IMR-90 (cell line): ENCODE measurements around the gene TDRD7. TPM values are rescaled to one million over a fixed set of nuclear protein-coding genes. Genes with fewer than 3 reads are reported as not detected.

ENCODE experiments used
- ATAC-seq: fragments of 200-7000 bp; cut with Tn5 transposase; 2 replicates; pipeline ENCODE4 v1.9.1; 2020; ENCODE audit warnings: low read depth, mild to moderate bottlenecking, moderate library complexity
- BruUV-seq: library from RNA; stranded (reverse); fragments of 400-500 nt; replicated peaks from 2 replicates; lab custom pipeline; 2021; lab: Mats Ljungman, UMichigan
- CTCF ChIA-PET: fragments of 300-600 bp; formaldehyde crosslinking; extraction: SDS; loops from one replicate; lab custom pipeline; 2021; ENCODE audit warnings: antibody characterized with exemption; lab: Yijun Ruan, JAX
- POLR2A ChIA-PET: fragments of 300-600 bp; sonication (Branson Sonifier 250); formaldehyde crosslinking; loops from one replicate; lab custom pipeline; 2022; ENCODE audit warnings: antibody characterized with exemption; ENCODE audit not compliant: unreplicated experiment; lab: Charles Lee
- DNase-seq: peaks from one replicate; pipeline ENCODE4 v3.0.0; 2013
- H2AFZ ChIP-seq: replicated peaks from 2 replicates; pipeline ENCODE3; 2013; ENCODE audit warnings: low read length, mild to moderate bottlenecking; ENCODE audit not compliant: poor library complexity
- H2AK5ac ChIP-seq: 2 replicates; pipeline ENCODE4 v1.6.1; 2013; ENCODE audit warnings: low read depth, low read length, inconsistent platforms
- H2AK9ac ChIP-seq: replicated peaks from 2 replicates; pipeline ENCODE3; 2013; ENCODE audit warnings: mild to moderate bottlenecking, low read depth, low read length, moderate library complexity; ENCODE audit not compliant: poor library complexity
- H2BK120ac ChIP-seq: 2 replicates; pipeline ENCODE4 v1.6.1; 2013; ENCODE audit warnings: low read depth, low read length, inconsistent platforms
- H2BK15ac ChIP-seq: 3 replicates; pipeline ENCODE4 v1.6.1; 2013; ENCODE audit warnings: low read depth, low read length, inconsistent platforms
- H2BK20ac ChIP-seq: 2 replicates; pipeline ENCODE4 v1.6.1; 2013; ENCODE audit warnings: low read depth, mild to moderate bottlenecking, inconsistent platforms, low read length, moderate library complexity
- H2BK5ac ChIP-seq: 2 replicates; pipeline ENCODE4 v1.6.1; 2013; ENCODE audit warnings: mild to moderate bottlenecking, low read depth, low read length, inconsistent platforms; ENCODE audit not compliant: poor library complexity, severe bottlenecking
- H3K14ac ChIP-seq: replicated peaks from 2 replicates; pipeline ENCODE4 v1.6.1; 2013; ENCODE audit warnings: low read depth, low read length, inconsistent platforms
- H3K18ac ChIP-seq: 2 replicates; pipeline ENCODE4 v1.6.1; 2013; ENCODE audit warnings: low read depth, low read length, control low read depth
- H3K23ac ChIP-seq: 2 replicates; pipeline ENCODE4 v1.6.1; 2013; ENCODE audit warnings: low read depth, low read length, inconsistent platforms
- H3K27ac ChIP-seq: 2 replicates; pipeline ENCODE4 v1.5.1; 2013; ENCODE audit warnings: mild to moderate bottlenecking, control low read depth, low read length; ENCODE audit not compliant: insufficient read depth
- H3K27me3 ChIP-seq: 2 replicates; pipeline ENCODE4 v1.6.1; 2013; ENCODE audit warnings: low read length; ENCODE audit not compliant: control insufficient read depth, insufficient read depth
- H3K36me3 ChIP-seq: 2 replicates; pipeline ENCODE4 v1.6.1; 2013; ENCODE audit warnings: low read length, mixed read lengths; ENCODE audit not compliant: control insufficient read depth, insufficient read depth
- H3K4ac ChIP-seq: 2 replicates; pipeline ENCODE4 v1.6.1; 2013; ENCODE audit warnings: low read depth, low read length, inconsistent platforms
- H3K4me1 ChIP-seq: 2 replicates; pipeline ENCODE4 v1.6.1; 2013; ENCODE audit warnings: low read length, mixed read lengths; ENCODE audit not compliant: control insufficient read depth, insufficient read depth
- H3K4me2 ChIP-seq: 2 replicates; pipeline ENCODE4 v1.6.1; 2013; ENCODE audit warnings: low read depth, mild to moderate bottlenecking, control low read depth, low read length, moderate library complexity
- H3K4me3 ChIP-seq: 2 replicates; pipeline ENCODE4 v1.5.1; 2013; ENCODE audit warnings: low read depth, mild to moderate bottlenecking, control low read depth, low read length, moderate library complexity; ENCODE audit not compliant: insufficient read depth
- H3K56ac ChIP-seq: 2 replicates; pipeline ENCODE4 v1.6.1; 2013; ENCODE audit warnings: low read length, inconsistent platforms; ENCODE audit not compliant: insufficient read depth; ENCODE audit errors: extremely low read depth
- H3K79me1 ChIP-seq, 2 experiments: 2 replicates each; pipeline ENCODE4 v1.6.1; 2013; ENCODE audit warnings: low read length in 2 of 2, inconsistent platforms in 1 of 2, low read depth in 1 of 2
- H3K9ac ChIP-seq: 2 replicates; pipeline ENCODE4 v1.6.1; 2013; ENCODE audit warnings: low read depth, low read length, control low read depth
- H3K9me1 ChIP-seq: 2 replicates; pipeline ENCODE4 v1.6.1; 2013; ENCODE audit warnings: low read length, inconsistent platforms; ENCODE audit not compliant: insufficient read depth
- H3K9me3 ChIP-seq: 2 replicates; pipeline ENCODE4 v1.6.1; 2013; ENCODE audit warnings: low read length; ENCODE audit not compliant: control insufficient read depth, insufficient read depth
- H4K20me1 ChIP-seq: 2 replicates; pipeline ENCODE4 v1.6.1; 2013; ENCODE audit warnings: low read length, inconsistent platforms; ENCODE audit not compliant: insufficient read depth
- H4K5ac ChIP-seq: 2 replicates; pipeline ENCODE4 v1.6.1; 2013; ENCODE audit warnings: mild to moderate bottlenecking, low read depth, low read length, control low read depth
- H4K8ac ChIP-seq, 2 experiments: 2 replicates each; pipeline ENCODE4 v1.6.1; 2013; ENCODE audit warnings: low read depth in 2 of 2, low read length in 2 of 2, control low read depth in 1 of 2, inconsistent platforms in 1 of 2
- H4K91ac ChIP-seq: 2 replicates; pipeline ENCODE4 v1.6.1; 2013; ENCODE audit warnings: low read depth, low read length, inconsistent platforms; ENCODE audit not compliant: insufficient read depth
- BHLHE40 ChIP-seq: fragments of 150-350 bp; IDR thresholded peaks from 2 replicates; pipeline ENCODE4 v1.6.1; 2016; ENCODE audit warnings: mild to moderate bottlenecking, low read depth, low read length
- CHD1 ChIP-seq: IDR thresholded peaks from 2 replicates; pipeline ENCODE4 v1.6.1; 2012; ENCODE audit warnings: low read depth, low read length, improper control_type of control experiment
- FOS ChIP-seq: fragments of 150-350 bp; IDR thresholded peaks from 2 replicates; pipeline ENCODE4 v1.6.1; 2016; ENCODE audit warnings: low read depth, low read length
- MAFK ChIP-seq: IDR thresholded peaks from 2 replicates; pipeline ENCODE4 v1.6.1; 2012; ENCODE audit warnings: low read depth, low read length, improper control_type of control experiment
- MXI1 ChIP-seq: IDR thresholded peaks from 2 replicates; pipeline ENCODE4 v1.6.1; 2012; ENCODE audit warnings: low read depth, mild to moderate bottlenecking, low read length, moderate library complexity, borderline replicate concordance
- NFE2L2 ChIP-seq: fragments of 150-350 bp; IDR thresholded peaks from 2 replicates; pipeline ENCODE4 v1.6.1; 2016; ENCODE audit warnings: low read depth, mild to moderate bottlenecking, low read length
- POLR2A ChIP-seq: IDR thresholded peaks from 2 replicates; pipeline ENCODE4 v1.6.1; 2012; ENCODE audit warnings: mild to moderate bottlenecking, low read depth, low read length
- RAD21 ChIP-seq: IDR thresholded peaks from 2 replicates; pipeline ENCODE4 v1.6.1; 2012; ENCODE audit warnings: low read length, improper control_type of control experiment
- RCOR1 ChIP-seq: IDR thresholded peaks from 2 replicates; pipeline ENCODE4 v1.6.1; 2012; ENCODE audit warnings: mild to moderate bottlenecking, low read length, improper control_type of control experiment; ENCODE audit not compliant: insufficient replicate concordance
- RFX5 ChIP-seq: IDR thresholded peaks from 2 replicates; pipeline ENCODE4 v1.8.0; 2012; ENCODE audit warnings: low read depth, mild to moderate bottlenecking, low read length, moderate library complexity
- SMC3 ChIP-seq: fragments of 150-350 bp; IDR thresholded peaks from 2 replicates; pipeline ENCODE4 v1.6.1; 2016; ENCODE audit warnings: low read depth, mild to moderate bottlenecking, antibody characterized with exemption, low read length, moderate library complexity
- WGBS, 2 experiments: methylation state at CpG; one replicate each; pipeline versions ENCODE4 v1.1.5 to v1.1.7; 2013; ENCODE audit warnings: missing lambda C conversion rate in 2 of 2; ENCODE audit not compliant: insufficient read length in 1 of 2; ENCODE audit errors: extremely low coverage in 2 of 2; 5-methylcytosine and 5-hydroxymethylcytosine counted together
- dilution Hi-C: fragments of 300-500 bp; cut with HindIII; formaldehyde crosslinking; loops from one replicate; pipeline ENCODE4 v1.14.3; 2018; ENCODE audit warnings: low sequenced_read_pairs; ENCODE audit not compliant: unreplicated experiment
- in situ Hi-C: fragments of 300-500 bp; cut with MboI; formaldehyde crosslinking; loops from 3 replicates; pipeline ENCODE4 v1.14.3; 2019; ENCODE audit warnings: low sequenced_read_pairs, inconsistent platforms, mixed read lengths
- intact Hi-C: fragments of 100-400 bp; cut with micrococcal nuclease; formaldehyde crosslinking; loops from 2 replicates; pipeline ENCODE4 v1.10.0; 2022
- polyA plus RNA-seq, 3 experiments: library from polyadenylated mRNA; depleted of rRNA; stranded (reverse); fragments of >200 nt; gene quantifications; 2 replicates each; pipeline ENCODE4 v1.2.3, GENCODE V29; 2012; ENCODE audit warnings: low replicate concordance in 1 of 3
- total RNA-seq: library from RNA; depleted of rRNA; stranded (reverse); fragments of >200 nt; gene quantifications from 2 replicates; pipeline ENCODE4 v1.2.3, GENCODE V29; 2012
- TF ChIP-seq, protein P1 (sequence below): fragments of 150-350 bp; IDR thresholded peaks from 2 replicates; pipeline ENCODE4 v1.6.1; 2017; ENCODE audit warnings: mild to moderate bottlenecking, antibody characterized with exemption, low read length, low read depth
- TF ChIP-seq, protein P2 (sequence below): fragments of 150-350 bp; IDR thresholded peaks from 2 replicates; pipeline ENCODE4 v1.6.1; 2016; ENCODE audit warnings: low read depth, mild to moderate bottlenecking, low read length, moderate library complexity, borderline replicate concordance
- TF ChIP-seq, protein P3 (sequence below): conservative IDR thresholded peaks from 2 replicates; pipeline ENCODE4 v1.5.1; 2012; ENCODE audit warnings: mild to moderate bottlenecking, low read depth, low read length, improper control_type of control experiment

The TDRD7 gene
- total and polyA plus RNA-seq, 2 of the 4 experiments (the other 2 are of a cell fraction), result 4.4 to 9.7 TPM

DNA sequence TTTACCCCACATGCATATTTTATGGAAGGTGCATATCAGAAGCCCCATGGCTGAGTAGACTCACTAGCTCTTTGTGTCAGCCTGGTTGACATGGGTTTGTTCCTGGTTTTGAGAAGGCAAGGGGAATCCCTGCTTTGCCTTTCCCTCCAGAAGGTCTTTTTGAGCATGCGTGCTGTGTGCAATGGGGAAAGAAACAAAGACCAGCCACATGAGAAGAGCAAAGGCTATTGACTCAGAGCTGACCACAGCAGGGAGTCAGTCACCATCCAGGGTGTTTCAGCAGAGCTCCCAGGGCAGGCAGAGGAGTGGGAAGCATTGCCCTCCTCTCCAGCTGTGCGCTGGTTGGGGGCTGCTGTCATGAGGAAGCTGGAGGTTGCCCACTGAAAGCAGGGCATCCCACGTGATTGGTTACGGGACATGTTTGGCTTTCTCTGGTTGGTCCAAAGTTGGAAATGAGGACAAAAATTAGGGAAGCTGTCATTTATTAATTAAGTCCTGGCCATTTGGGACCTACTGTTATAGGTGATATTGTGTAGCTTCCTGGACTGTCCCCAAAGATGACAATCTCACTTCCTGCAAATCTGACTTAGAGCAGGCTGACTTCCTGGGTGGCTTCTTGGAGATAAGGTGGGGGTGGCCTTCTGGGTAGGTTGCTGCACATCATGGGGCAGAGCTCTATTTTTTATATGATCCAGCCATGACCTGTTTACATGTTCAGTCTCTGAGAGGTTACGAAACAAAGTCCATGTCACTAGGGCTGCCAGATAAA is 48.9 kb upstream of the TDRD7 start:
- no peak for ATAC-seq
- in situ Hi-C loops (no loop called here), dilution Hi-C loops (no loop called here), intact Hi-C loops (no loop called here)
- H4K8ac ChIP-seq, result no peak overlapping the region
- no TSS peak for BruUV-seq
- no peak overlapping the region for H2AK5ac ChIP-seq
- no peak overlapping the region for H4K5ac ChIP-seq
- ChIA-PET CTCF (no interaction called here), POLR2A (no interaction called here)
- no peak overlapping the region for H3K27ac ChIP-seq
- H3K27me3 ChIP-seq, result no peaks in the 10 kb centered on the region
- H3K36me3 ChIP-seq, result no peaks in the 10 kb centered on the region
- no peak overlapping the region for H3K18ac ChIP-seq
- H2BK15ac ChIP-seq, result no peak overlapping the region
- no peak for TF ChIP-seq NFE2L2
- TF ChIP-seq BHLHE40, result no peak
- no peak for TF ChIP-seq RAD21
- TF ChIP-seq MXI1, result no peak
- TF ChIP-seq, protein P1, sequence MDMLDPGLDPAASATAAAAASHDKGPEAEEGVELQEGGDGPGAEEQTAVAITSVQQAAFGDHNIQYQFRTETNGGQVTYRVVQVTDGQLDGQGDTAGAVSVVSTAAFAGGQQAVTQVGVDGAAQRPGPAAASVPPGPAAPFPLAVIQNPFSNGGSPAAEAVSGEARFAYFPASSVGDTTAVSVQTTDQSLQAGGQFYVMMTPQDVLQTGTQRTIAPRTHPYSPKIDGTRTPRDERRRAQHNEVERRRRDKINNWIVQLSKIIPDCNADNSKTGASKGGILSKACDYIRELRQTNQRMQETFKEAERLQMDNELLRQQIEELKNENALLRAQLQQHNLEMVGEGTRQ, result no peak
- TF ChIP-seq POLR2A, result no peak
- TF ChIP-seq CHD1, result no peak
- no peak for TF ChIP-seq RCOR1
- TF ChIP-seq MAFK, result no peak
- no peak for TF ChIP-seq SMC3
- TF ChIP-seq RFX5, result no peak
- TF ChIP-seq FOS, result no peak
- TF ChIP-seq, protein P2, sequence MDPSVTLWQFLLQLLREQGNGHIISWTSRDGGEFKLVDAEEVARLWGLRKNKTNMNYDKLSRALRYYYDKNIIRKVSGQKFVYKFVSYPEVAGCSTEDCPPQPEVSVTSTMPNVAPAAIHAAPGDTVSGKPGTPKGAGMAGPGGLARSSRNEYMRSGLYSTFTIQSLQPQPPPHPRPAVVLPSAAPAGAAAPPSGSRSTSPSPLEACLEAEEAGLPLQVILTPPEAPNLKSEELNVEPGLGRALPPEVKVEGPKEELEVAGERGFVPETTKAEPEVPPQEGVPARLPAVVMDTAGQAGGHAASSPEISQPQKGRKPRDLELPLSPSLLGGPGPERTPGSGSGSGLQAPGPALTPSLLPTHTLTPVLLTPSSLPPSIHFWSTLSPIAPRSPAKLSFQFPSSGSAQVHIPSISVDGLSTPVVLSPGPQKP, result no peak
- TF ChIP-seq, protein P3, sequence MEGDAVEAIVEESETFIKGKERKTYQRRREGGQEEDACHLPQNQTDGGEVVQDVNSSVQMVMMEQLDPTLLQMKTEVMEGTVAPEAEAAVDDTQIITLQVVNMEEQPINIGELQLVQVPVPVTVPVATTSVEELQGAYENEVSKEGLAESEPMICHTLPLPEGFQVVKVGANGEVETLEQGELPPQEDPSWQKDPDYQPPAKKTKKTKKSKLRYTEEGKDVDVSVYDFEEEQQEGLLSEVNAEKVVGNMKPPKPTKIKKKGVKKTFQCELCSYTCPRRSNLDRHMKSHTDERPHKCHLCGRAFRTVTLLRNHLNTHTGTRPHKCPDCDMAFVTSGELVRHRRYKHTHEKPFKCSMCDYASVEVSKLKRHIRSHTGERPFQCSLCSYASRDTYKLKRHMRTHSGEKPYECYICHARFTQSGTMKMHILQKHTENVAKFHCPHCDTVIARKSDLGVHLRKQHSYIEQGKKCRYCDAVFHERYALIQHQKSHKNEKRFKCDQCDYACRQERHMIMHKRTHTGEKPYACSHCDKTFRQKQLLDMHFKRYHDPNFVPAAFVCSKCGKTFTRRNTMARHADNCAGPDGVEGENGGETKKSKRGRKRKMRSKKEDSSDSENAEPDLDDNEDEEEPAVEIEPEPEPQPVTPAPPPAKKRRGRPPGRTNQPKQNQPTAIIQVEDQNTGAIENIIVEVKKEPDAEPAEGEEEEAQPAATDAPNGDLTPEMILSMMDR, result no peak
- H2AFZ ChIP-seq, result no peak overlapping the region
- no peak overlapping the region for H3K4me3 ChIP-seq
- DNase-seq, result no peak
- no peak overlapping the region for H3K4me2 ChIP-seq
- no peak overlapping the region for H2BK5ac ChIP-seq
- no peak overlapping the region for H2BK120ac ChIP-seq
- H3K14ac ChIP-seq, result no peak overlapping the region
- H2BK20ac ChIP-seq, result no peak overlapping the region
- no peaks in the 10 kb centered on the region for H3K4me1 ChIP-seq
- 95% methylated on average over 3 of the region's 5 CpGs; no CpG with 5 or more reads in 1 of the 2 experiments for WGBS, 2 experiments
- H3K56ac ChIP-seq, result no peak overlapping the region
- H3K79me1 ChIP-seq, result no peaks in the 10 kb centered on the region
- H3K23ac ChIP-seq, result no peak overlapping the region
- no peaks in the 10 kb centered on the region for H4K20me1 ChIP-seq
- H3K9ac ChIP-seq, result no peak overlapping the region
- H3K4ac ChIP-seq, result no peak overlapping the region
- no peaks in the 10 kb centered on the region for H3K9me1 ChIP-seq
- H4K91ac ChIP-seq, result no peak overlapping the region
- no peaks in the 10 kb centered on the region for H3K9me3 ChIP-seq
- no peak overlapping the region for H2AK9ac ChIP-seq
